HepG2 (cell line): Measurements from ENCODE around the gene VTN. TPM values are rescaled to one million over a fixed set of nuclear protein-coding genes. Genes with fewer than 3 reads are reported as not detected.
A peak's percentile ranks its signal among the peaks of the same experiment; 100 is the strongest.

Experiments used
- ATF3 ChIP-seq: sonication (generic); formaldehyde crosslinking; IDR thresholded peaks from 2 replicates; pipeline ENCODE4 v1.4.0; 2020; ENCODE audit warnings: missing genetic modification reagents
- CBX1 ChIP-seq: IDR thresholded peaks from one replicate; pipeline ENCODE4 v1.6.1; 2016; ENCODE audit warnings: antibody characterized with exemption, low read depth
- FOXA3 ChIP-seq: IDR thresholded peaks from 2 replicates; pipeline ENCODE4 v1.6.1; 2016; ENCODE audit warnings: missing genetic modification reagents, missing compliant biosample characterization
- GATAD2A ChIP-seq: IDR thresholded peaks from 2 replicates; pipeline ENCODE4 v1.6.1; 2016
- HMGA1 ChIP-seq: sonication (generic); formaldehyde crosslinking; conservative IDR thresholded peaks from 2 replicates; pipeline ENCODE4 v1.4.0; 2020; ENCODE audit warnings: missing genetic modification reagents
- HOXD1 ChIP-seq: sonication (generic); formaldehyde crosslinking; IDR thresholded peaks from 2 replicates; pipeline ENCODE4 v1.5.0; 2020; ENCODE audit warnings: missing genetic modification reagents
- MIER2 ChIP-seq: IDR thresholded peaks from 2 replicates; pipeline ENCODE4 v1.6.1; 2016; ENCODE audit warnings: missing biosample characterization, missing genetic modification reagents
- NCOA2 ChIP-seq: sonication (generic); formaldehyde crosslinking; IDR thresholded peaks from 2 replicates; pipeline ENCODE4 v1.8.0; 2022; ENCODE audit warnings: inconsistent platforms
- SOX5 ChIP-seq: IDR thresholded peaks from 2 replicates; pipeline ENCODE4 v1.6.1; 2016; ENCODE audit warnings: borderline replicate concordance
- TFDP1 ChIP-seq: IDR thresholded peaks from 2 replicates; pipeline ENCODE4 v1.6.1; 2016; ENCODE audit warnings: missing compliant biosample characterization, missing genetic modification reagents, borderline replicate concordance
- ZNF574 ChIP-seq: sonication (generic); formaldehyde crosslinking; IDR thresholded peaks from 2 replicates; pipeline ENCODE4 v1.4.0; 2020; ENCODE audit warnings: missing genetic modification reagents
- ZNF782 ChIP-seq: sonication (generic); formaldehyde crosslinking; IDR thresholded peaks from 2 replicates; pipeline ENCODE4 v1.4.0; 2020; ENCODE audit warnings: missing genetic modification reagents, mild to moderate bottlenecking, borderline replicate concordance
- polyA plus RNA-seq, 8 experiments: library from polyadenylated mRNA; depleted of rRNA in 3 of 8; stranded (reverse) in 7 of 8; unstranded in 1 of 8; fragments of >200 nt; fragmentation: Illumina TruSeq in 4 of 8; extraction: Trizol in 4 of 8; gene quantifications; 2 replicates each; pipeline versions ENCODE4 v1.2.1 to v1.2.3, GENCODE V29; 2011 to 2016; ENCODE audit warnings: low read depth in 4 of 8, missing spikeins in 1 of 8, mixed read lengths in 1 of 8; ENCODE audit not compliant: insufficient read depth in 1 of 8
- total RNA-seq, 5 experiments: library from RNA; depleted of rRNA; stranded (reverse); fragments of >200 nt; fragmentation: Illumina TruSeq; extraction: Trizol; gene quantifications; 2 replicates each; pipeline ENCODE4 v1.2.3, GENCODE V29; 2016; ENCODE audit warnings: low read depth in 1 of 5
- TF ChIP-seq, protein P1 (sequence below): sonication (generic); formaldehyde crosslinking; IDR thresholded peaks from 2 replicates; pipeline ENCODE4 v1.5.1; 2020; ENCODE audit warnings: mild to moderate bottlenecking, missing genetic modification reagents, borderline replicate concordance
- TF ChIP-seq, protein P2 (sequence below): IDR thresholded peaks from 2 replicates; pipeline ENCODE4 v1.6.1; 2016
- TF ChIP-seq, protein P3 (sequence below): sonication (generic); formaldehyde crosslinking; IDR thresholded peaks from 2 replicates; pipeline ENCODE4 v1.8.1; 2023; ENCODE audit warnings: mild to moderate bottlenecking, moderate library complexity, missing genetic modification reagents
- TF ChIP-seq, protein P4 (sequence below): sonication (generic); formaldehyde crosslinking; IDR thresholded peaks from 2 replicates; pipeline ENCODE4 v1.4.0; 2020; ENCODE audit warnings: missing genetic modification reagents, low read depth, mild to moderate bottlenecking, borderline replicate concordance

Gene VTN
- total and polyA plus RNA-seq, 2 of the 13 experiments (the other 11 are each of a cell fraction or from before 2014, with no cell fraction given) = 108 to 131 TPM

DNA sequence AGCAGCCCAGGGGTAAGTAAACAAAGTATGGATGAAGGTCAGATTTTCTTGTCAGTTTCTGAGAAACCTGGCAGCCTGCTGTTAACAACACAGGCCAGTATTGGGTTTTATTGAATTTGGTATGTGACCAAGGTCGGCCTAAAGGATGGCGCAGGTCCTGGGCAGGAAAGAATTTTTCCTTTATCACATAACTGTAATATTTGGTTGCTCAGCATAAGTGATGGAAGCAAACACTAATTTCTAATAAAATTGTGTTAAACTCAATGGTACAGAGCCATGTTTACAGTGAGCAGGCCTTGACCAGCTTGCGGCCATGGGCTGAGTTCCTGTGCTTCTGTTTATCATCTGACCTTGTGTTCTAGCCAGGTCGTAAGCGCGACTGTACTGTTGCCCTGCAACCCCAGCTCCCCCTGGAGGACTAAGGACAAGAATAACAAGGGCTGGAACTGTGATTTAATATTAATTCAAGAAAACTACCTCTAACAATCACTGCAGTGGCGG, 23.3 kb downstream of the VTN start (continued):
- TF ChIP-seq ZNF782 (CRISPR knock-in tag) (no peak), ATF3 (CRISPR knock-in tag) (no peak), CBX1 (no peak), HMGA1 (CRISPR knock-in tag) (no peak), MIER2 (peak; percentile 36; the same call in 1 of the 2 replicates), ZNF574 (CRISPR knock-in tag) (peak; percentile 56), GATAD2A (peak; percentile 60; the same call in 1 of the 2 replicates), TFDP1 (peak; percentile 36; the same call in 1 of the 2 replicates), NCOA2 (CRISPR knock-in tag) (peak; percentile 46; the same call in 1 of the 2 replicates), HOXD1 (CRISPR knock-in tag) (no peak), FOXA3 (CRISPR knock-in tag) (peak; percentile 90), SOX5 (CRISPR knock-in tag) (peak; percentile 20; the same call in 1 of the 2 replicates)
- TF ChIP-seq, protein P1, sequence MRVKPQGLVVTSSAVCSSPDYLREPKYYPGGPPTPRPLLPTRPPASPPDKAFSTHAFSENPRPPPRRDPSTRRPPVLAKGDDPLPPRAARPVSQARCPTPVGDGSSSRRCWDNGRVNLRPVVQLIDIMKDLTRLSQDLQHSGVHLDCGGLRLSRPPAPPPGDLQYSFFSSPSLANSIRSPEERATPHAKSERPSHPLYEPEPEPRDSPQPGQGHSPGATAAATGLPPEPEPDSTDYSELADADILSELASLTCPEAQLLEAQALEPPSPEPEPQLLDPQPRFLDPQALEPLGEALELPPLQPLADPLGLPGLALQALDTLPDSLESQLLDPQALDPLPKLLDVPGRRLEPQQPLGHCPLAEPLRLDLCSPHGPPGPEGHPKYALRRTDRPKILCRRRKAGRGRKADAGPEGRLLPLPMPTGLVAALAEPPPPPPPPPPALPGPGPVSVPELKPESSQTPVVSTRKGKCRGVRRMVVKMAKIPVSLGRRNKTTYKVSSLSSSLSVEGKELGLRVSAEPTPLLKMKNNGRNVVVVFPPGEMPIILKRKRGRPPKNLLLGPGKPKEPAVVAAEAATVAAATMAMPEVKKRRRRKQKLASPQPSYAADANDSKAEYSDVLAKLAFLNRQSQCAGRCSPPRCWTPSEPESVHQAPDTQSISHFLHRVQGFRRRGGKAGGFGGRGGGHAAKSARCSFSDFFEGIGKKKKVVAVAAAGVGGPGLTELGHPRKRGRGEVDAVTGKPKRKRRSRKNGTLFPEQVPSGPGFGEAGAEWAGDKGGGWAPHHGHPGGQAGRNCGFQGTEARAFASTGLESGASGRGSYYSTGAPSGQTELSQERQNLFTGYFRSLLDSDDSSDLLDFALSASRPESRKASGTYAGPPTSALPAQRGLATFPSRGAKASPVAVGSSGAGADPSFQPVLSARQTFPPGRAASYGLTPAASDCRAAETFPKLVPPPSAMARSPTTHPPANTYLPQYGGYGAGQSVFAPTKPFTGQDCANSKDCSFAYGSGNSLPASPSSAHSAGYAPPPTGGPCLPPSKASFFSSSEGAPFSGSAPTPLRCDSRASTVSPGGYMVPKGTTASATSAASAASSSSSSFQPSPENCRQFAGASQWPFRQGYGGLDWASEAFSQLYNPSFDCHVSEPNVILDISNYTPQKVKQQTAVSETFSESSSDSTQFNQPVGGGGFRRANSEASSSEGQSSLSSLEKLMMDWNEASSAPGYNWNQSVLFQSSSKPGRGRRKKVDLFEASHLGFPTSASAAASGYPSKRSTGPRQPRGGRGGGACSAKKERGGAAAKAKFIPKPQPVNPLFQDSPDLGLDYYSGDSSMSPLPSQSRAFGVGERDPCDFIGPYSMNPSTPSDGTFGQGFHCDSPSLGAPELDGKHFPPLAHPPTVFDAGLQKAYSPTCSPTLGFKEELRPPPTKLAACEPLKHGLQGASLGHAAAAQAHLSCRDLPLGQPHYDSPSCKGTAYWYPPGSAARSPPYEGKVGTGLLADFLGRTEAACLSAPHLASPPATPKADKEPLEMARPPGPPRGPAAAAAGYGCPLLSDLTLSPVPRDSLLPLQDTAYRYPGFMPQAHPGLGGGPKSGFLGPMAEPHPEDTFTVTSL (CRISPR knock-in tag) = peak; percentile 47; the same call in 1 of the 2 replicates
- TF ChIP-seq, protein P2, sequence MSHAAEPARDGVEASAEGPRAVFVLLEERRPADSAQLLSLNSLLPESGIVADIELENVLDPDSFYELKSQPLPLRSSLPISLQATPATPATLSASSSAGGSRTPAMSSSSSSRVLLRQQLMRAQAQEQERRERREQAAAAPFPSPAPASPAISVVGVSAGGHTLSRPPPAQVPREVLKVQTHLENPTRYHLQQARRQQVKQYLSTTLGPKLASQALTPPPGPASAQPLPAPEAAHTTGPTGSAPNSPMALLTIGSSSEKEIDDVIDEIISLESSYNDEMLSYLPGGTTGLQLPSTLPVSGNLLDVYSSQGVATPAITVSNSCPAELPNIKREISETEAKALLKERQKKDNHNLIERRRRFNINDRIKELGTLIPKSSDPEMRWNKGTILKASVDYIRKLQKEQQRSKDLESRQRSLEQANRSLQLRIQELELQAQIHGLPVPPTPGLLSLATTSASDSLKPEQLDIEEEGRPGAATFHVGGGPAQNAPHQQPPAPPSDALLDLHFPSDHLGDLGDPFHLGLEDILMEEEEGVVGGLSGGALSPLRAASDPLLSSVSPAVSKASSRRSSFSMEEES (CRISPR knock-in tag) = peak; percentile 43; the same call in 1 of the 2 replicates
- TF ChIP-seq, protein P3, sequence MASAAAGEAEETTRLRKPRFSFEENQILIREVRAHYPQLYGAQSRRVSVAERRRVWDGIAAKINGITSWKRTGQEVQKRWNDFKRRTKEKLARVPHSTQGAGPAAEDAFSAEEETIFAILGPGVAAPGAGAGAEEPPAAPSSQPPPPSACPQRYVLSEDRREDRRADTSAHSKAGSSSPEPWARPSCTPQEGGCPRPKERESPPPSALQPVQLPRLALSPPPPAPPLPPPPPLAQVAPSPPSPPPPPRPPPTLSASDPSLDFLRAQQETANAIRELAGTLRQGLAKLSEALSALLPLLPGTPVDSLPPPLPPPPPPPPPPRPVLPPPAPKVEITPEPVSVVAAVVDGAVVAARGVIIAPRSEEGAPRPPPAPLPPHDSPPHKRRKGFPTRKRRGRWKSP = no peak
- TF ChIP-seq, protein P4, sequence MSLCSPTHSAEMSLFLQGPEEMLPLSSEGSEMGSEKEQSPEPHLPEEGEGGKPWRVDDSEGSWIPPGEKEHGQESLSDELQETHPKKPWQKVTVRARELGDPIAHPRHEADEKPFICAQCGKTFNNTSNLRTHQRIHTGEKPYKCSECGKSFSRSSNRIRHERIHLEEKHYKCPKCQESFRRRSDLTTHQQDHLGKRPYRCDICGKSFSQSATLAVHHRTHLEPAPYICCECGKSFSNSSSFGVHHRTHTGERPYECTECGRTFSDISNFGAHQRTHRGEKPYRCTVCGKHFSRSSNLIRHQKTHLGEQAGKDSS (CRISPR knock-in tag) = peak; percentile 34; the same call in 1 of the 2 replicates
